ENCODE measurements around the gene RAB11FIP3. TPM values are rescaled to one million over a fixed set of nuclear protein-coding genes. Genes with fewer than 3 reads are reported as not detected.
"Not testable (repeated sequence)": the region's sequence is repeated elsewhere in the genome, so short reads cannot be mapped to it uniquely, and the experiment has no call there.

RAB11FIP3 gene
- total and polyA plus RNA-seq, 8 donors: 22.0 to 67.4 (median 33.2) TPM

DNA sequence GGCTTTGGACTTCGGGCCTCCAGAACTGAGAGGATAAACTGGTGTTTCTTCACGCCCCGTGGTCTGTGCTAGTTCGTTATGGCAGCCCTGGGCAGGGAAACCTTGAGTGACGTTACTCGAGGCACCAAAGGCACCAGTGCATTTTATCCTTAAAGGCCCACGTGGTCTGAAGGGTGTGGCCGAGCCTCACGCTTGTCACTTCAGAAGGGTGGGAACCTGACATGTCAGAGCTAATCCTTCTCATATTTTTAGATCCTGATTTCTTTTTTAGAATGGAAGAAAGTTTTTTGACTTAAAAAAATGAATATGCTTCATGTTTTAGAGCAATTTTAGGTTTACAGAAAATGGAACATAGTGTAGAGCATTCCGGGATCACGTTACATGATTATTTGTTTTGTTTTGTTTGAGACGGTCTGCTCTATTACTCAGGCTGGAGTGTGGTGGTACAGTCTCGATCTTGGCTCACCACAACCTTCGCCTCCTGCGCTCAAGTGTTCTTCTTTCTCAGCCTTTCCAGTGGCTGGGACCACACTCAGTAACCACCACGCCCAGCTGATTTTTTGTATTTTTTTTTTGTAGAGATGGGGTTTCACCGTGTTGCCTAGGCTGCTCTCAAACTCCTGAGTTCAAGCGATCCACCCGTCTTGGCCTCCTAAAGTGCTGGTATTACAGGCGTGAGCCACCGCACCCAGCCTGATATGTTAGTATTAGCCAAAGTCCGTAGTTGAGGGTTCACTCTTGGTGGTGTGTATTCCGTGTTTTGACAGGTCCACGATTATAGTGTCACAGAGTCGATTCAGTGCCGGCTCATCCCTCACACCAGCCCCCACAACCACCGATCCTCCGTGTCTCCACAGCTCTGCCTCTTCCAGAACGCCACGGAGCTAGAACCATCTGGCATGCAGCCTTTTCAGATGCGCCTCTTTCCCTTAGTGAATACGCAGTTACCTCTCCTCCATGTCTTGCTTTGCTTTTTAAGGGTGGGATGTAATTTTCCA is 47.9 kb downstream of the RAB11FIP3 start:
- H3K27me3 ChIP-seq: no peaks in the 10 kb centered on the region
- H3K4me3 ChIP-seq: no peak overlapping the region
- no peaks in the 10 kb centered on the region for H3K9me3 ChIP-seq
- ATAC-seq: no peak
- 91 to 93% methylated on average over 32 of the region's 32 CpGs for WGBS, 2 donors
- DNase-seq: no peak
- no peak for FAIRE-seq
- no peak overlapping the region for H3K27ac ChIP-seq
- TF ChIP-seq CTCF (IDR thresholded peaks at IDR 0.05): no peak
- H3K4me1 ChIP-seq: no peaks in the 10 kb centered on the region
- peaks cover 0 to 4% (median 0%) of the 10 kb centered on the region in 3 donors for H3K36me3 ChIP-seq
- intact Hi-C loops (cut with DNase I): no loop called here

DNA sequence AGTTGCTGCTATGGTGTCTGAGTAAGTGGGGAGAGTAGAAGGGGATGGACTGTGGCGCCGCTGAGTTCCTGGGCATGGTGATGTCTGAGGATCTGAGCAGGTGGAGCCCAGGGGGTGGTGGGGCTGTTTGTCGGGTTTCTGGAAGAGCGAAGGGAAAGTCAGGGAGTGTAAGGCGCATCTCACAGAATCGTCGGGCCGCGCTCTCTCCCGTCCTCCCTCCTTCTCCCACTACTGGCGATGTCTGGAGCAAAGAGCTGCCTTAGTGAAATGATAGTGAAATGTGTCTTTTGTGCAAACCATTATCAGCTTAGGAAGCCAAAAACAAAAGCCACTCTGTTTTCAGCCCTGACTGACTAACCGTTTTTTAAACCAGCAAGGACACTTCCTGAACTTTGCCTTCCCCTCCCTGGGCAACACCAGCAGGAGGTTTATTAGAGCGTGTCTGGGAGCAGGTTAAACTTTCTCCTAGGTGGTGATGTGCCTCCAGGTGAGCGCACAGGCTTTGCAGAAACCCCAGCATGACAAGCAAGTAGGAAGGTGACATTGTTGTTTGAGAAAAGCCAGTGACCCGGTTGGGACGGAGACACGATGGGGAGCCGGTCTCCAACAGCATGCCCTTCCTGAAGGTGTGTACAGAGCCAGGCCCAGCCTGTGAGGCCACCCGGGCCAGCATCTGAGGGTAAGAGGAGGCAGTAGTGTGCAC is 49.1 kb downstream of the RAB11FIP3 start:
- WGBS, 2 donors: 65 to 66% methylated on average over 19 of the region's 19 CpGs
- H3K27ac ChIP-seq: peak overlapping the region in 2 of 4 donors; percentile 34 to 45
- H3K36me3 ChIP-seq: peaks cover 0 to 4% (median 0%) of the 10 kb centered on the region in 3 donors
- DNase-seq (no peak), ATAC-seq (peak; percentile 22 to 68 (median 62)), FAIRE-seq (no peak)
- no peak for TF ChIP-seq CTCF (IDR thresholded peaks at IDR 0.05)
- no peaks in the 10 kb centered on the region for H3K27me3 ChIP-seq
- H3K4me1 ChIP-seq: no peaks in the 10 kb centered on the region
- intact Hi-C loops (cut with DNase I): no loop called here
- no peak overlapping the region for H3K4me3 ChIP-seq
- no peaks in the 10 kb centered on the region for H3K9me3 ChIP-seq

DNA sequence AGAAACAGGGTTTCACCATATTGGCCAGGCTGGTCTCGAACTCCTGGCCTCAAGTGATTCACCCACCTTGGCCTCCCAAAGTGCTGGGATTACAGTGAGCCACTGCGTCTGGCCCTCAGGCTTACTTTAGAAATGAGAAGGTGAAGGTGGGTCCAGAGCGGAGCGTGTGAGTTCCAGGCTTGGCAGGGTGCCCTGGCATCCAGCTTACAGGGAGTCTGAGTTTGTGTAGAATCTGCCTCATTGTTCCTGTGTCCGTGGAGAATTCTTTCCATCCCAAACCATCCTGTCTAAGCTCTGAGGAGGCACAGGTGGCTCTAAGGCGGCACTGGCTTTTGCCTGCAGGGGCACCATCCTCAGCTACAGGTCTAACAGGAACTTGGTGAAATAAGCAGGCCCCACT is 50.6 kb downstream of the RAB11FIP3 start:
- Histone ChIP-seq H3K4me1 (no peaks in the 10 kb centered on the region), H3K36me3 (peaks cover 0 to 4% (median 0%) of the 10 kb centered on the region in 3 donors), H3K4me3 (no peak overlapping the region), H3K9me3 (no peaks in the 10 kb centered on the region), H3K27ac (peak overlapping the region in 1 of 4 donors; percentile 2), H3K27me3 (no peaks in the 10 kb centered on the region)
- intact Hi-C loops (cut with DNase I): no loop called here
- 74 to 75% methylated on average over 6 of the region's 6 CpGs for WGBS, 2 donors
- DNase-seq (peak in 1 of 6 donors; percentile 59), ATAC-seq (peak in 3 of 4 donors; percentile 14 to 36 (median 20)), FAIRE-seq (no peak)
- no peak for TF ChIP-seq CTCF (IDR thresholded peaks at IDR 0.05)

DNA sequence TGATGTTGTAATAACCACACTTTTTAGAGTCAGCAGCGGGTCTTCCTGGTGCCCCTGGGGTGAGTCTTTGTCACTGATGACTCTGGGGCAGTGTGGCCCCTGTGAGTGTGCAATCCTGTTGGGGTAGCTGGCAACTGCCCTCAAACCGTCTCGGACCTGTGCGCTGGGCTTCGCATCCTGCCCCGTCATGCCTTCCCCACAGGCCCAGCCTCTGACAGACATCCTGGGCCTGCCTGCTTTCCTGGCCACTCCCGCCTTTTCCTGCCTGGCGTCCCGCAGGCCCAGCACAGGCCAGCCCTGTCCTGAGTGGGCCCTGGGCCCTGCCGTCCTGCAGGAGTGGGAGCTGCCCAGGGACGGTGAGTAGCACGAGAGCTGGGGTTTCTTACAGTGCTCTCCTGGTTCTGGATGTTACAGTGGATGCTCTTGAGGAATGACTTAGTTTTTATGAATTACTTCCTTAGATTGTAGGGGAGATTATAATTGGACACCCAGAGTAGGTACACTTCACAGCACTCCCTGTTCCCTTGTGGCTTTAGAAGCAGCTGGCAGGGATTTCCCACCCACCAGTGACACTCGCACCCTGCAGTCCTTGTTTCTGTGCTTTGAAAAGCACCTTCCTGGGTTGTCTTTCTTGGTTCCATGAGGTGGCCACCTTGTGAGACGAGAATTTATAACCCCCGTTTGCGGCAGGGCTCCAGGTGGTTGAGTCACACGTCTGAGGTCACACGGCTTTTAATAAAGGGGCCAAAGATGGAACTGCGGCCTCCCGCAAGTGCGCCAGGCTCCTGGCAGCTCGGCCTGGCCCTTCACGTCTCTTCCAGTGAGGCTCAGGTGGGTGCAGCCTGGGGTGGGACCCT is 52.1 kb downstream of the RAB11FIP3 start:
- Histone ChIP-seq H3K4me1 (no peaks in the 10 kb centered on the region), H3K27ac (no peak overlapping the region), H3K9me3 (no peaks in the 10 kb centered on the region), H3K36me3 (peaks cover 0 to 3% (median 0%) of the 10 kb centered on the region in 3 donors), H3K4me3 (no peak overlapping the region), H3K27me3 (no peaks in the 10 kb centered on the region)
- TF ChIP-seq CTCF (IDR thresholded peaks at IDR 0.05): no peak
- DNase-seq (no peak), FAIRE-seq (no peak), ATAC-seq (peak in 1 of 4 donors; percentile 10)
- intact Hi-C loops (cut with DNase I): no loop called here
- WGBS, 2 donors: 90 to 91% methylated on average over 23 of the region's 23 CpGs

DNA sequence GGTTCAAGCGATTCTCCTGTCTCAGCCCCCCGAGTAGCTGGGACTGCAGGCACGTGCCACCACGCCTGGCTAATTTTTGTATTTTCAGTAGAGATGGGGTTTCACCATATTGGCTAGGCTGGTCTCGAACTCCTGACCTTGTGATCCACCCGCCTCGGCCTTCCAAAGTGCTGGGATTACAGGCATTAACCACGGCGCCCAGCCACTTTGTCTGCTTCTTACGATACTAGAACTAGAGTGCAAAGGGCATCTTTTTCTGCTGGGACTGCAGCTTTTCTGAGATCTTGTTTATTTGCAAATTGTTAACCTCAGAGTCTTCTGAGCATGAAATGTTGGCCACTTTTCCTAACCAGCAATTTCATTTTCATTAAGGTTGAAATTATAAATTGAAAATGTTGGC is 52.8 kb downstream of the RAB11FIP3 start:
- ATAC-seq, FAIRE-seq: not testable (repeated sequence)
- 88 to 91% methylated on average over 10 of the region's 10 CpGs for WGBS, 2 donors

More for the DNA sequence above, 52.8 kb downstream of the RAB11FIP3 start:
- H3K36me3 ChIP-seq; H3K4me1 ChIP-seq; H3K4me3 ChIP-seq; intact Hi-C loops (cut with DNase I); H3K27ac ChIP-seq; H3K9me3 ChIP-seq; DNase-seq; H3K27me3 ChIP-seq: not testable (repeated sequence)

Measured in pancreas (tissue), 10 donors.